ENCODE data around the gene PODXL2. TPM values are rescaled to one million over a fixed set of nuclear protein-coding genes. Genes with fewer than 3 reads are reported as not detected.

PODXL2 gene
- total and polyA plus RNA-seq, 2 experiments from 2014 or later = 18.4 to 57.6 TPM

DNA sequence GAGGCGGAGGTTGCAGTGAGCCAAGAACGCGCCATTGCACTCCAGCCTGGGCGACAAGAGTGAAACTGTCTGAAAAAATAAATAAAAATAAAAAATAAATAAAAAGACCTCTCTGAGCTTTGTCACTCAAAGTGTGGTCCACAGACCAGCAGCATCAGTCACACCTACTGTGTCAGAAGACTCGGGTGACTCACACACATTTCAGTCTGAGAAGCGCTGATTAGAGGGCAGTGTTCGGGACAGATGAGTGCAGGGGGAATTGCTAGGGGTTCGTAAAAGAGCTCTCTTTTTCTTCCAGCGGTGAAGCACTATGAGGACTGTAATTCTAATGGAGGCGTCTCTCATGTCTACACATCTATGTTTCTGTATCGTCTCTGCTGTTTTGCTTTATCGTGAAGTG is 5.7 kb downstream of the PODXL2 start:
- peaks cover 5% of the 10 kb centered on the region; the same call in 1 of the 3 replicates for H3K36me3 Mint-ChIP-seq (ENCODE audit: low read depth)
- H3K27ac ChIP-seq (ENCODE audit: low read depth) = no peak overlapping the region
- no peaks in the 10 kb centered on the region for H3K9me2 ChIP-seq (ENCODE audit: insufficient read depth)
- H3K36me3 ChIP-seq (ENCODE audit: insufficient read depth) = no peaks in the 10 kb centered on the region
- H3K4me1 Mint-ChIP-seq = peaks cover 40% of the 10 kb centered on the region
- no peaks in the 10 kb centered on the region for H4K20me1 ChIP-seq (replicated peaks; ENCODE audit: insufficient read depth)
- no peak overlapping the region for H3K4me3 ChIP-seq
- no peak overlapping the region for H3K4me2 ChIP-seq
- DNase-seq (ENCODE audit: low spot score) (no peak), ATAC-seq (no peak)
- H3K4me3 Mint-ChIP-seq = no peak overlapping the region
- peaks cover 14% of the 10 kb centered on the region; the same call in 1 of the 2 replicates for H3K4me1 ChIP-seq (ENCODE audit: insufficient read depth)
- H3K27me3 ChIP-seq (ENCODE audit: insufficient read depth) = peaks cover 7% of the 10 kb centered on the region
- H3K27me3 Mint-ChIP-seq (ENCODE audit: insufficient read depth, low read depth, poor library complexity) = peaks cover 10% of the 10 kb centered on the region
- H3K9me3 Mint-ChIP-seq = no peaks in the 10 kb centered on the region; the same call in 2 of the 3 replicates
- H3K27ac Mint-ChIP-seq = no peak overlapping the region
- no peak overlapping the region for H2AFZ ChIP-seq
- peaks cover 8% of the 10 kb centered on the region for H3K79me2 ChIP-seq (replicated peaks; ENCODE audit: insufficient read depth)
- H3F3A ChIP-seq (replicated peaks; ENCODE audit: low read depth) = no peaks in the 10 kb centered on the region
- TF ChIP-seq NANOG (IDR thresholded peaks at IDR 0.05; ENCODE audit: borderline replicate concordance) (no peak), ZNF462 (CRISPR knock-in tag; IDR thresholded peaks at IDR 0.05) (no peak), POLR2AphosphoS5 (IDR thresholded peaks at IDR 0.05; ENCODE audit: low read depth) (no peak), ZNF331 (CRISPR knock-in tag; IDR thresholded peaks at IDR 0.05; ENCODE audit: low read depth) (no peak), ZNF114 (CRISPR knock-in tag; IDR thresholded peaks at IDR 0.05) (no peak), STAT1 (IDR thresholded peaks at IDR 0.05; ENCODE audit: unreplicated experiment) (no peak), CREB1 (CRISPR knock-in tag; IDR thresholded peaks at IDR 0.05; ENCODE audit: low read depth) (no peak), EZH2phosphoT487 (IDR thresholded peaks at IDR 0.05; ENCODE audit: unreplicated experiment) (no peak), JUNB (IDR thresholded peaks at IDR 0.05; ENCODE audit: unreplicated experiment) (no peak), EZH2 (IDR thresholded peaks at IDR 0.05; ENCODE audit: low read depth, unreplicated experiment) (no peak)
- TF ChIP-seq, protein P1, sequence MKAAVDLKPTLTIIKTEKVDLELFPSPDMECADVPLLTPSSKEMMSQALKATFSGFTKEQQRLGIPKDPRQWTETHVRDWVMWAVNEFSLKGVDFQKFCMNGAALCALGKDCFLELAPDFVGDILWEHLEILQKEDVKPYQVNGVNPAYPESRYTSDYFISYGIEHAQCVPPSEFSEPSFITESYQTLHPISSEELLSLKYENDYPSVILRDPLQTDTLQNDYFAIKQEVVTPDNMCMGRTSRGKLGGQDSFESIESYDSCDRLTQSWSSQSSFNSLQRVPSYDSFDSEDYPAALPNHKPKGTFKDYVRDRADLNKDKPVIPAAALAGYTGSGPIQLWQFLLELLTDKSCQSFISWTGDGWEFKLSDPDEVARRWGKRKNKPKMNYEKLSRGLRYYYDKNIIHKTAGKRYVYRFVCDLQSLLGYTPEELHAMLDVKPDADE (IDR thresholded peaks at IDR 0.05) = no peak
- TF ChIP-seq, protein P2, sequence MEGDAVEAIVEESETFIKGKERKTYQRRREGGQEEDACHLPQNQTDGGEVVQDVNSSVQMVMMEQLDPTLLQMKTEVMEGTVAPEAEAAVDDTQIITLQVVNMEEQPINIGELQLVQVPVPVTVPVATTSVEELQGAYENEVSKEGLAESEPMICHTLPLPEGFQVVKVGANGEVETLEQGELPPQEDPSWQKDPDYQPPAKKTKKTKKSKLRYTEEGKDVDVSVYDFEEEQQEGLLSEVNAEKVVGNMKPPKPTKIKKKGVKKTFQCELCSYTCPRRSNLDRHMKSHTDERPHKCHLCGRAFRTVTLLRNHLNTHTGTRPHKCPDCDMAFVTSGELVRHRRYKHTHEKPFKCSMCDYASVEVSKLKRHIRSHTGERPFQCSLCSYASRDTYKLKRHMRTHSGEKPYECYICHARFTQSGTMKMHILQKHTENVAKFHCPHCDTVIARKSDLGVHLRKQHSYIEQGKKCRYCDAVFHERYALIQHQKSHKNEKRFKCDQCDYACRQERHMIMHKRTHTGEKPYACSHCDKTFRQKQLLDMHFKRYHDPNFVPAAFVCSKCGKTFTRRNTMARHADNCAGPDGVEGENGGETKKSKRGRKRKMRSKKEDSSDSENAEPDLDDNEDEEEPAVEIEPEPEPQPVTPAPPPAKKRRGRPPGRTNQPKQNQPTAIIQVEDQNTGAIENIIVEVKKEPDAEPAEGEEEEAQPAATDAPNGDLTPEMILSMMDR (conservative IDR thresholded peaks at IDR 0.05; ENCODE audit: low read depth in 2 of 2) = no peak
- TF ChIP-seq, protein P3, sequence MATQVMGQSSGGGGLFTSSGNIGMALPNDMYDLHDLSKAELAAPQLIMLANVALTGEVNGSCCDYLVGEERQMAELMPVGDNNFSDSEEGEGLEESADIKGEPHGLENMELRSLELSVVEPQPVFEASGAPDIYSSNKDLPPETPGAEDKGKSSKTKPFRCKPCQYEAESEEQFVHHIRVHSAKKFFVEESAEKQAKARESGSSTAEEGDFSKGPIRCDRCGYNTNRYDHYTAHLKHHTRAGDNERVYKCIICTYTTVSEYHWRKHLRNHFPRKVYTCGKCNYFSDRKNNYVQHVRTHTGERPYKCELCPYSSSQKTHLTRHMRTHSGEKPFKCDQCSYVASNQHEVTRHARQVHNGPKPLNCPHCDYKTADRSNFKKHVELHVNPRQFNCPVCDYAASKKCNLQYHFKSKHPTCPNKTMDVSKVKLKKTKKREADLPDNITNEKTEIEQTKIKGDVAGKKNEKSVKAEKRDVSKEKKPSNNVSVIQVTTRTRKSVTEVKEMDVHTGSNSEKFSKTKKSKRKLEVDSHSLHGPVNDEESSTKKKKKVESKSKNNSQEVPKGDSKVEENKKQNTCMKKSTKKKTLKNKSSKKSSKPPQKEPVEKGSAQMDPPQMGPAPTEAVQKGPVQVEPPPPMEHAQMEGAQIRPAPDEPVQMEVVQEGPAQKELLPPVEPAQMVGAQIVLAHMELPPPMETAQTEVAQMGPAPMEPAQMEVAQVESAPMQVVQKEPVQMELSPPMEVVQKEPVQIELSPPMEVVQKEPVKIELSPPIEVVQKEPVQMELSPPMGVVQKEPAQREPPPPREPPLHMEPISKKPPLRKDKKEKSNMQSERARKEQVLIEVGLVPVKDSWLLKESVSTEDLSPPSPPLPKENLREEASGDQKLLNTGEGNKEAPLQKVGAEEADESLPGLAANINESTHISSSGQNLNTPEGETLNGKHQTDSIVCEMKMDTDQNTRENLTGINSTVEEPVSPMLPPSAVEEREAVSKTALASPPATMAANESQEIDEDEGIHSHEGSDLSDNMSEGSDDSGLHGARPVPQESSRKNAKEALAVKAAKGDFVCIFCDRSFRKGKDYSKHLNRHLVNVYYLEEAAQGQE (IDR thresholded peaks at IDR 0.05; ENCODE audit: unreplicated experiment) = no peak
